HG03103 (cell line): Measurements from ENCODE around the gene SFTPB.
"Not testable (repeated sequence)": the region's sequence is repeated elsewhere in the genome, so short reads cannot be mapped to it uniquely, and the experiment has no call there.

Experiments
- ATAC-seq: cut with Tn5 transposase; IDR thresholded peaks from one replicate; pipeline ENCODE4 v1.9.1; 2021; ENCODE audit warnings: low read depth; ENCODE audit not compliant: unreplicated experiment

SFTPB gene

GRCh38 chr2:85668009-85668856 is at the start of gene SFTPB:
Gene SFTPB, minus strand, starts transcription at chr2:85668199. Its CDS starts 16 bp downstream, at chr2:85668183.
- ATAC-seq = no peak

- ATAC-seq = no peak
Measured at GRCh38 chr2:85717308-85718008, 49.5 kb upstream of the SFTPB start.

DNA sequence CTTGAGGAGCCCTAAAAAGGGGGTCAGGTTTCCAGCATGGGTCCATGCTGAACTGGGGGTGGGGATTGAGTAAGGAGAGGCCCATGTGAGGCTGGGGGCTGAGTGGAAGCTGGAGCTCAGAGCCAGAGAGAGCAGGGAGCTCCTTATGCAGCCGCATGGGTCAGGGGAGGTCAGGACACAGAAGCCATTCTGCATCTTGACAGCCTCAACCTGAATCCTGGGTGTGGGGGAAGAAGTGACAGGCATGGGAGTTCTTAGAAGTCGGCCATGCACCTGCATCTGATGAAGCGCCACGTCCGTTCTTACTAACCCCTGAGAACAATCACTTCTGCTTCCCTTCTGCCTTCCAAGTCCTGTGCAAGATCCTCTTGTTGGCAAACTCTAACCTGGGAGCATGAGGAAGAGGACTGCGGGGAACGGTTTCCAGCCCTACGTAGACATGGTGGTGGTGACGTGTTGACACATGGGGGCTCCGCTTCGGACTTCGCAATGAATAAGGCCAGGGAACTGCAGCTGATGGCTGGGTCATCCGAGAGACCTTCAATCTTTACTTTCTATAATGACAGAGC is 48.4 kb upstream of the SFTPB start:
- ATAC-seq = no peak

DNA sequence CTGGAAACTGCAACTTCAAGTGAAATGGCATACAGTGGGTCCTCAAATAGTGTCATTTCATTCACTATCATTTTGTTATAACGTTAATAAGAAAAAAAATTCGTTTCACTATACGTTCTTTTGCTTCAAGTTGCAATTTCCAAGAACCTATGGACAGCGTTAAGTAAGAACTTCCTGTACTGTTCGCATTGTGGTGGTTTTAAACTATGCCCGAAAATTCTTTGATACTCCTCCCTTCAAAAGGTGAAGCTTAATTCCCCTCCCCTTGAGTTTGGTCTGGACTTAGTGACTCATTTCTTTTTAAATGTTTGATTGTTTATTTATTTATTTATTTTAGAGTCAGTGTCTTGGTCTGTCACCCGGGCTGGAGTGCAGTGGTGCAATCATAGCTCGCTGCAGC is 46.8 kb upstream of the SFTPB start:
- ATAC-seq = no peak

DNA sequence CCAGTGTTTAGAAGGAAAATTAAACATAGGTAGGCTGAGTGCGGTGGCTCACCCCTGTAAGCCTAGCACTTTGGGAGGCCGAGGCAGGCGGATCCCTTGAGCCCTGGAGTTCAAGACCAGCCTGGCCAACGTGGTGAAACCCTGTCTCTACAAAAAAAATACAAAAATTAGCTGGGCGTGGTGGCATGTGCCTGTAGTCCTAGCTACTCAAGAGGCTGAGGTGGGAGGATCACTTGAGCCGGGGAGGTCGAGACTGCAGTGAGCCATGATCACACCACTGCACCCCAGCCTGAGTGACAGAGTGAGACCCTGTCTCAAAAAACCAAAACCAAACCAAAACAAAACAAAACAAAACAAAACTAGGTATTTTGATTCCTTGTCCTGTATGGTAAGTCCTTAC is 46.4 kb upstream of the SFTPB start:
- not testable (repeated sequence) for ATAC-seq

GRCh38 chr2:85713836-85714235 is 45.8 kb upstream of the SFTPB start:
- no peak for ATAC-seq

DNA sequence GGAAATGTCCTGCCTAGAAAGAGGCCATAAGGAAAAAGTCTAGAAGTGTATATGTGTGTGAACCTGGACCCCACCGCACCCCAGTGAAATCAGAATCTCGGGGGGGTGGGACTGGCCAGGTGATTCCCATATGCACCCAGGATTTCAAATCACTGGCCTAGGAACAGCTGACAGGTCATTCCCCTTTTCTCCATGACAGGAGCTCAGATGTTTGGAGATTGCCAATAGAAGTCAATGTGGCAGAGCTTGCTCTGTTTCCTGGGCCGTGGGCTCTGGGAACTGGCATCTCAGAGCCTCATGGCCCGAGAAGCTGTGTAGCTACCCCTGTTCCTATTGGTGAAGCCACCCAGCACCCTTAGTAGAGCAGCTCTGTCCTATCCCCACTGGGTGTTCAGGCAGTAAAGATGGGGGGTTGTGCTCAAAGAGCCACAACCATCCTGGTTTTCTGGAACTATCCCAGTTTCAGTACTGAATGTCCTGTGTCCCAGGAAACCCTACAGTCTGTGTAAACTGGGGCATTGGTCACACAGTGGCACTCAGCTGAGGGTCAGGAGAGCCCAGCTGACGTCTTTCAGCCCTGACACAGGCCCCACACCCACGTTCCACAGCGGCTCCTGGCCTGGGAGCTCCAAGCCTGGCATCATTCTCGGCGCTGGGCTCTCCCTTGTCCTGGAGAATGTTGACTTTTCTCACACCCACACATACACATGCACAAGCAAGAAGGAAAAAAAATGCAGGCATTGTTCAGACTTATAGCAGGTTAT is 45.0 kb upstream of the SFTPB start:
- no peak for ATAC-seq

DNA sequence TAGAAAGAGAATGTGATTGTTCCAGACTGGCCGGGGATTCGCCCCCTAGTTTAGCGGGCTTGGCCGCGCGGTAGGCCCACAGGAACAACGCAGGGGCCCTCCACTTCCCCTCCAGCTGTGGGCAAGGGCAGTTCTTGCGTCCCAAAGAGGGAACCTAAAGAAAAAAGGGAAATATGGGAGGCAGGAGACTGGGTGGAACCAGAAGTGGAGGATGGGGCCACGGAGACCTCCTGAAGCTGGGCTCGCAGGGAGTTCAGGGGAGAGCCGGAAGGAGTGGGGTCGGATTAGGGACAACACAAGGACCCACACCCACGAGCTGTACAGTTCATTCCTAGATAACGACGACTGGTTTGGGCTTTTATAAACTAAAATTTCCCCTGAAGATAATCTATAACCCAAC is 44.3 kb upstream of the SFTPB start:
- ATAC-seq = no peak

GRCh38 chr2:85711578-85712060 is 43.6 kb upstream of the SFTPB start:
- no peak for ATAC-seq

GRCh38 chr2:85710687-85711577 is 42.9 kb upstream of the SFTPB start:
- ATAC-seq = no peak

- no peak for ATAC-seq
Measured at GRCh38 chr2:85709401-85709811, 41.4 kb upstream of the SFTPB start.

- ATAC-seq = no peak
Measured at GRCh38 chr2:85708641-85709040, 40.6 kb upstream of the SFTPB start.

DNA sequence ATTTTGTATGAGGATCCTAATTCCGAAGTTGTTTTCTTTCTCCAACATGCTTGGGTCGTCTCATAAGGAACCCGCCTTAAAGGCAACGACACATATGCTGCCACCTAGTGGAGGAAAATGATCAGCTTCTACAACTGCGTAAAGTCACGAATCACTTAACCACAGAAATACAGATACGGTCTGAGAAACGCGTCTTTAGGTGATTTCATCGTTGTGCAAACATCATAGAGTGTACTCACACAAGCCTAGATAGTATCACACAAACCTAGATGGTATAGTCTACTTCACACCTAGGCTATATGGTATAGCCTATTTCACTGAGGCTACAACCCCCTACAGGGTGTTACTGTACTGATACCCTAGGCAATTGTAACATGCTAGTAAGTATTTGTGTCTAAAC is 39.3 kb upstream of the SFTPB start:
- ATAC-seq = no peak

DNA sequence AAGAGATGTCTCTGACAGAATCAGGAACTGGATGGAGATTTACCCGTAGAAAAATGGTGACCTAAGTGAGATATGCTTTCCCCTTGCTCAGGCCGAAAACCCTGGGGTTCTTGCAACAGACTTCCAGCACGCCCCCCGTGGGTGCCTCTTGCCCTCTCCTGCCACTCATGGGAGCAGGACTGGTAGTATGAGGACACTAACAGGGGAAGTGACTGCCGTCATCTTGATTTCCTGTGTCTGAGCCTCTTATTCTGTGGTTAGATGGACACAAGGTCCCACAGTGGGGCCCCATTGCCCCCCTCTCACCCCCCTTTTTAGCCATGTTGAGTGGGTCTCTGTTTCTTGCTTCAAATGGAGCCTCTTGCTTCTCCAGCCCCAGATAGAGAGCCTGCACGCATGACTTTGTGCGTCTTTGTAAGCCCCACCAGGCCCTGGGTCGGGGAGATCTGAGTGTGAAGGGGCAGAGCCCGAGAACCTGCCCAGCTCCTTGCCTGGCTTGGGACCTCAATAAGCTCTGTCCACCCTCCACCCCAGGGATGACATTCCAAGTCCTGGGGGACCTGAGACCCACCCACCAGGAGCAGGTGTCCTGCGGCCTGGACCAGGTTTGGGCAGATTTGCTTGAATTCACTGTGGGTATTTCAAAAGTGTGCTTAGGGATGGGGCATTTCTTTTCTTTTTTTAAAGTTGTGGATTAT is 38.7 kb upstream of the SFTPB start:
- ATAC-seq = no peak

DNA sequence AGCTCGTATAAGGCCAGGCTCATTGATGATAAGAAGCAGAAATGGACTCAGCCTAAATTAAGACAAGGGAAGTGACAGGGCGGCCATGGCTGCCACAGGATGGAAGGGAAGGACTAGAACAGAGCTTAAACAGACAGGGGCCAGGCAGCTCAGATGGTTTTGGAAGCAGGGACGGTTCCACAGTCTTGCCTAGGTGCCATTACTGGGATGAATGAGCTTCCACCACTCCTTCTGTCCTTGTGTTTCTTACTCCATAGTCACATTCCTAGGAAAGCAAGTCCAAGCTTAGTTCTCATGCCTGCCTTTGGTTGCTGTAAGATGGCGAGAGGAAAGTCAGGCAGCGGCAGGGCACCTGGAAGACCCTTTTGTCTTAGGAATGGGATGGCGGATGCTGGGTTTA is 38.1 kb upstream of the SFTPB start:
- no peak for ATAC-seq

DNA sequence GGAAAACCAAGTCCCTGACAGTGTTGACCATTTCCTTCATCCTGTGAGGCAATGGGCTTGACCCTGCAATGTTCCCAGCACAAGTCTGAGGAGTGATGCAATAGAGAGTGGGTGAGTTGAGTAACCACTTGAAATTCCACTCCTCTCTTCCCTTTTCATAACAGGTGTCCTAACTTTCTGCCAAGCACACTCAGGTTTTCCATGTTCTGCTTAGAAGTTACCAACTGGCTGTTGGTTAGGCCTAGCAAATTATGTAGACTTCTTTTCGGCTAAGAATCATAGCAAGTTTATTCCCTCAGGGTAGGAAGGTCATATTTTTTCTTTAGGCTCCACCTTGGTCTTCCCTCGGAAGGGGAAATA is 37.7 kb upstream of the SFTPB start:
- ATAC-seq = no peak

DNA sequence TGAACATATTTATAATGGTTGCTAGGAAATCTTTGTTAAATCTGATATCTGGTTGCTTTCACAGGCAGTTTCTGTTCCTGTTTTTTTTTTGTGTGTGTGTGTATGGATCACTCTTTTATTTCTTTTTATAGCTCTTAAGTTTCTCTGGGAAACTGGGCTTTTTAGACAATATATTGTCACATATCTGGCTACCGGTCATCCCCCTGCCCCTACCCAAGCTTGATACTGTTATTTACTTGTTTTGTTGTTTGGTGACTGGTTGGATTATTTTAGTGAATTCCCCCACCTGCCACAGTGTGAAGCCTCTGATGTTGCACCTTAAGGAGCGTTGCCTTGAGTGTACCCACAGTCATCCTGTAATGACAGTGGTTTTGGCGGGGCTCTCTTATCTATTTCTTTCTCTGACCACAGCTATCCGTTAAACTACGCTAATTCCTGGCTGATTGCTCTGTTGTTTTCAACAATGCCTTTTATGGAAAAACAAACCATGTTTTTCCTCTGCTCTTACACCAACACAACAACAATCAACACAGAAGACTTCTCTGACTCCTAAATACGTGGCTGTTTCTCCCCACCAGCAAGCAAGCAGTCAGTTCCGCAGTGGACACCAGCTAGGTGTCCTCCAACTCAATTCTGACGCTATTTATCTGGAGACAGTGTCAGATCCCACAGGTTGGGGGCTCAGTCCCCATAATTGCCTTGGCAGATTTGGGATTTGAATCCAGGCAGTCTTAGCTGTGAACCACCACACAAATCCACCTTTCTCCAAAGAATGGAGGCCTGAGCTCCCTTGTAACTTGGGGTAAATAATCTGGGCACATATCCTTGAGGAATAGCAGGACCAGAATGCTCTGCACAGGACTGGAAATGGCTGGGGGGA is 37.0 kb upstream of the SFTPB start:
- peak; percentile 46 for ATAC-seq

DNA sequence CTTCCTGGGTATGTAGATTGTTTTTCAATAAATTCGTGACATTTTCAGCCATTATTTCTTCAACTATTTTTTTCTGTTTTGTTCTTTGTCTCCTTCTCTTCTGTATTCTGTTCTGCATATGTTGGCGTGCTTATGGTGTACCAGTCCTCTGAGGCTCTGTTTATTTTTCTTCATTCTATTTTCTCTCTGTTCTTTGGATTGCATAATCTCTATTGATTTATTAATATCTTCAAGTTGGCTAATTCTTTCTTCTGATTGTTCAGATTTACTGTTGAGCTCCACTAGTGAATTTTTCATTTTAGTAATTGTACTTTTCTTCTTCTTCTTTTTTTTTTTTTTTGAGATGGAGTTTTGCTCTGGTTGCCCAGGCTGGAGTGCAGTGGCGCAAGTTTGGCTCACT is 36.0 kb upstream of the SFTPB start:
- ATAC-seq = no peak
